Smooth muscle cell (in vitro differentiated cells): ENCODE data around the gene MCUB. TPM values are rescaled to one million over a fixed set of nuclear protein-coding genes. Genes with fewer than 3 reads are reported as not detected.

Source experiments
- DNase-seq: peaks from one replicate; lab custom pipeline; 2025; ENCODE audit not compliant: unreplicated experiment; lab: John Stamatoyannopoulos, UW
- H2AFZ ChIP-seq: fragments of 200-600 bp; sonication (generic); 2 replicates; pipeline ENCODE4 v1.6.0; 2016; ENCODE audit warnings: antibody characterized with exemption, low read depth, mild to moderate bottlenecking
- H3F3A ChIP-seq: fragments of 200-600 bp; sonication (generic); 2 replicates; pipeline ENCODE4 v1.6.0; 2017; ENCODE audit warnings: antibody characterized with exemption, low read depth
- H3K27ac ChIP-seq: fragments of 200-600 bp; sonication (generic); 2 replicates; pipeline ENCODE4 v1.5.1; 2016; ENCODE audit warnings: low read depth, mild to moderate bottlenecking
- H3K27me3 ChIP-seq: fragments of 200-600 bp; sonication (generic); 2 replicates; pipeline ENCODE4 v1.6.1; 2016; ENCODE audit warnings: low read depth, mild to moderate bottlenecking
- H3K36me3 ChIP-seq: fragments of 200-600 bp; sonication (generic); 2 replicates; pipeline ENCODE4 v1.5.1; 2016; ENCODE audit warnings: low read depth
- H3K4me1 ChIP-seq: fragments of 200-600 bp; sonication (generic); 2 replicates; pipeline ENCODE4 v1.5.1; 2016; ENCODE audit warnings: low read depth
- H3K4me2 ChIP-seq: fragments of 200-600 bp; sonication (generic); 2 replicates; pipeline ENCODE4 v1.6.0; 2016; ENCODE audit warnings: mild to moderate bottlenecking
- H3K4me3 ChIP-seq: fragments of 200-600 bp; sonication (generic); 2 replicates; pipeline ENCODE4 v1.5.1; 2016; ENCODE audit warnings: mild to moderate bottlenecking
- H3K79me2 ChIP-seq: fragments of 200-600 bp; sonication (generic); 2 replicates; pipeline ENCODE4 v1.6.0; 2016; ENCODE audit warnings: low read depth, mild to moderate bottlenecking
- H3K9ac ChIP-seq: fragments of 200-600 bp; sonication (generic); 2 replicates; pipeline ENCODE4 v1.6.0; 2016; ENCODE audit warnings: low read depth
- H3K9me3 ChIP-seq: fragments of 200-600 bp; sonication (generic); replicated peaks from 2 replicates; pipeline ENCODE4 v1.5.1; 2016; ENCODE audit warnings: low read depth
- H4K20me1 ChIP-seq: fragments of 200-600 bp; sonication (generic); 2 replicates; pipeline ENCODE4 v1.6.0; 2016; ENCODE audit warnings: low read depth
- WGBS: methylation state at CpG from one replicate; pipeline ENCODE4 v1.1.7; 2016; ENCODE audit warnings: low lambda C conversion rate; 5-methylcytosine and 5-hydroxymethylcytosine counted together
- polyA plus RNA-seq: library from polyadenylated mRNA; unstranded; fragments of >200 nt; fragmentation: Nextera tagmentation; extraction: Ambion mirVana; gene quantifications from 2 replicates; pipeline ENCODE4 v1.2.1, GENCODE V29; 2016
- total RNA-seq: library from RNA; depleted of rRNA; stranded (reverse); fragments of >200 nt; gene quantifications from 2 replicates; pipeline ENCODE4 v1.2.3, GENCODE V29; 2014
- TF ChIP-seq, protein P1 (sequence below): fragments of 200-600 bp; sonication (generic); IDR thresholded peaks from 2 replicates; pipeline ENCODE4 v1.5.1; 2017; ENCODE audit warnings: borderline replicate concordance, mild to moderate bottlenecking, antibody characterized with exemption; ENCODE audit not compliant: insufficient read depth, poor library complexity, severe bottlenecking

Gene MCUB
- total and polyA plus RNA-seq, 2 experiments from 2014 or later: 2.6 to 6.4 TPM

DNA sequence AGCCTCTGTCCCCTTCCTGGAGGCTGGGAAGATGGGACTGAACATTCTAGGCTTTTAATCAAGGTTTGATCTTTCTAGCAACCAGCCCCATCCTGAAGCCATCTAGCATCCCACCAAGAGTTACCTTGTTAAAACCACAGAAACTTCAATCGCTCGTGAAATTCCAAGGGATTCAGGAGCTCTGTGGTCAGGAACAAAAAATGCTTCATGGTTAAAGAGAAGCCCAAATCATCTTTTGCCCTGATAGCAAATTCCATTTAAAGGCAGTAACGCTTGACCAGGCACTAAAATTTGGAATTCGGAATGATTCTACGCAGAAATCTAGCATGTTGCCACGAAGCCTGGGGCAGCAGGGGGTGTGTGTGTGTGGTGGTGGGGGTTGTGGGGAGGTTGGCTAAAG, 95.3 kb downstream of the MCUB start:
- Histone ChIP-seq H3K27me3 (no peaks in the 10 kb centered on the region), H3K9ac (no peak overlapping the region), H3K27ac (no peak overlapping the region), H3K79me2 (no peaks in the 10 kb centered on the region), H3K4me1 (no peaks in the 10 kb centered on the region), H3K36me3 (no peaks in the 10 kb centered on the region), H4K20me1 (no peaks in the 10 kb centered on the region), H3K4me3 (no peak overlapping the region), H3F3A (no peaks in the 10 kb centered on the region), H3K9me3 (no peaks in the 10 kb centered on the region), H2AFZ (no peak overlapping the region), H3K4me2 (no peak overlapping the region)
- DNase-seq: no peak
- WGBS: 50% methylated on average over 6 of the region's 6 CpGs
- TF ChIP-seq, protein P1, sequence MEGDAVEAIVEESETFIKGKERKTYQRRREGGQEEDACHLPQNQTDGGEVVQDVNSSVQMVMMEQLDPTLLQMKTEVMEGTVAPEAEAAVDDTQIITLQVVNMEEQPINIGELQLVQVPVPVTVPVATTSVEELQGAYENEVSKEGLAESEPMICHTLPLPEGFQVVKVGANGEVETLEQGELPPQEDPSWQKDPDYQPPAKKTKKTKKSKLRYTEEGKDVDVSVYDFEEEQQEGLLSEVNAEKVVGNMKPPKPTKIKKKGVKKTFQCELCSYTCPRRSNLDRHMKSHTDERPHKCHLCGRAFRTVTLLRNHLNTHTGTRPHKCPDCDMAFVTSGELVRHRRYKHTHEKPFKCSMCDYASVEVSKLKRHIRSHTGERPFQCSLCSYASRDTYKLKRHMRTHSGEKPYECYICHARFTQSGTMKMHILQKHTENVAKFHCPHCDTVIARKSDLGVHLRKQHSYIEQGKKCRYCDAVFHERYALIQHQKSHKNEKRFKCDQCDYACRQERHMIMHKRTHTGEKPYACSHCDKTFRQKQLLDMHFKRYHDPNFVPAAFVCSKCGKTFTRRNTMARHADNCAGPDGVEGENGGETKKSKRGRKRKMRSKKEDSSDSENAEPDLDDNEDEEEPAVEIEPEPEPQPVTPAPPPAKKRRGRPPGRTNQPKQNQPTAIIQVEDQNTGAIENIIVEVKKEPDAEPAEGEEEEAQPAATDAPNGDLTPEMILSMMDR: no peak

DNA sequence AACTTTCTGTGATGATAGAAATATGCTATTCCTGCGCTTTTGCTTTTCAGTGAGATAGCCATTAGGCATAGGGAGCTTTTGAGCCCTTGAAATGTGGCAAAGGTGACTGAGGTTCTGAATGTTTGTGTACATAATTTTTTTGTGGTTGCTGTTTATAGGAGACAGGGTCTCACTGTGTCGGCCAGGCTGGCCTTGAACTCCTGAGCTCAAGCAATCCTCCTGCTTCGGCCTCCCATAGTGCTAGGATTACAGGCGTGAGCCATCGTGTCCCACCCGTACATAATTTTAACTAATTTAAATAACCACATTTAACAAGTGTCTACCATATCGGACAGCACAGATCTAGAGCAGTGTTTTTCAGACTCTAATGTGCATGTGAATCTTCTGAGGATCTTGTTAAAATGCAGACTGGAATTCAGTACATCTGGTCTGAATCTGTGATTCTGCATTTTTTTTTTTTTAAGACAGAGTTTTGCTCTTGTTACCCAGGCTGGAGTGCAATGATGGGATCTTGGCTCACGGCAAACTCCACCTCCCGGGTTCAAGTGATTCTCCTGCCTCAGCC, 97.9 kb downstream of the MCUB start:
- Histone ChIP-seq H2AFZ (no peak overlapping the region), H3K9me3 (no peaks in the 10 kb centered on the region), H3K36me3 (no peaks in the 10 kb centered on the region), H3K27me3 (no peaks in the 10 kb centered on the region), H3K9ac (no peak overlapping the region), H3F3A (no peaks in the 10 kb centered on the region), H3K4me3 (no peak overlapping the region), H4K20me1 (no peaks in the 10 kb centered on the region), H3K4me2 (no peak overlapping the region), H3K4me1 (no peaks in the 10 kb centered on the region), H3K79me2 (no peaks in the 10 kb centered on the region), H3K27ac (no peak overlapping the region)
- WGBS: 95% methylated on average over 9 of the region's 9 CpGs
- TF ChIP-seq, protein P1: no peak
- DNase-seq: no peak

DNA sequence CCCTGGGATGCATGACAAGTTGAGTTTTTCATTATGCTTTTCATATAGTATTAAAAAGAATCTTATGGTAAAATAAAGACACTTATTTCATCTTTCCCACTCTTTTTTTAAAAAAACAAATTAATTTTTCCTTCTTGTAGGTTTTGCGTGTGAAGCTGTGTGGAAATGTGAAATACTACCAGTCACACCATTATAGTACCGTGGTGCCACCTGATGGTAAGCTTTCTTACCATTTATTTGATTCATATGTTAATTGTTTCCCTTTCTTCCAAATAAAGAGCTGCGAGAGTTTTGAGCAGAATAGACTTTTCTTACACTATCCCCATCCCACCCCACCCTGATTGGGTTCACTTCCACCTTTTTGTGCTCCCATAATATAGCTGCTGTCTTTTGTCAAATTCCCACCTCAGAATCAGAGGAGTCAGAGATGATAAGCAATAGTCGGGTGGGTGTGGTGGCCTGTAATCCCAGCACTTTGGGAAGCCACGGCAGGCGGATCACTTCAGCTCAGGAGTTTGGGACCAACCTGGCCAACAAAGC, 98.9 kb downstream of the MCUB start:
- Histone ChIP-seq H3K36me3 (no peaks in the 10 kb centered on the region), H4K20me1 (no peaks in the 10 kb centered on the region), H3K9me3 (no peaks in the 10 kb centered on the region), H2AFZ (no peak overlapping the region), H3K4me3 (no peak overlapping the region), H3K4me1 (no peaks in the 10 kb centered on the region), H3F3A (no peaks in the 10 kb centered on the region), H3K9ac (no peak overlapping the region), H3K79me2 (no peaks in the 10 kb centered on the region), H3K27me3 (no peaks in the 10 kb centered on the region), H3K4me2 (no peak overlapping the region), H3K27ac (no peak overlapping the region)
- TF ChIP-seq, protein P1: no peak
- DNase-seq: no peak
- 83% methylated on average over 6 of the region's 6 CpGs for WGBS

DNA sequence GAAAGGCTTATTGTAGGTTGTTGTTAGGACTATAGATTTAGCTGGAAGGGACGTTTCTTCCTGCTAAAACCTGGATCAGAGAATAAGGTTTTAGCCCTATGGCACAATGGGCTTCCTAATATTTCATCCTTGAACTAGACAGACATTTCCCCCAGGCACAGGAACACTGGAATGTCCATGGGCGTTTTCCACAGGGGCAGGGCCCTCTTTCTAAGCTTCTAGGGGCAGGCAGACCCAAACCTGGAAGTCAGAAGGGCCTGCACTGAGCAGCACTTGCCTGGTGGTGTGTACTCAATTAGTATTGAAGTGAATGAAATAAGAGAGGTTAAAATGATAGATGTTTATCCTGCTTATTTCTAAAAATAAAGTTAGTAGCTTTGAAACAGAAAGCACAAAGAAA, 102.1 kb downstream of the MCUB start:
- Histone ChIP-seq H3K4me1 (no peaks in the 10 kb centered on the region), H3K36me3 (no peaks in the 10 kb centered on the region), H3K27ac (no peak overlapping the region), H4K20me1 (no peaks in the 10 kb centered on the region), H3K4me2 (no peak overlapping the region), H3K9ac (no peak overlapping the region), H3K4me3 (no peak overlapping the region), H3K79me2 (no peaks in the 10 kb centered on the region), H3F3A (no peaks in the 10 kb centered on the region), H3K27me3 (no peaks in the 10 kb centered on the region), H3K9me3 (no peaks in the 10 kb centered on the region), H2AFZ (no peak overlapping the region)
- TF ChIP-seq, protein P1: no peak
- WGBS: 74% methylated on average over 2 of the region's 2 CpGs
- no peak for DNase-seq
